Measurements from ENCODE around the gene GNB1.
A peak's percentile ranks its signal among the peaks of the same experiment; 100 is the strongest.

Gene GNB1

GRCh38 chr1:1784933-1785332 lies 106.0 kb downstream of the GNB1 start:
- DNase-seq (ENCODE audit: low read depth in 2 of 2), result no peak

GRCh38 chr1:1783320-1783719 lies 107.6 kb downstream of the GNB1 start:
- DNase-seq (ENCODE audit: low read depth in 2 of 2), result no peak

GRCh38 chr1:1782399-1783221 lies 108.3 kb downstream of the GNB1 start:
- no peak for DNase-seq (ENCODE audit: low read depth in 2 of 2)

GRCh38 chr1:1781526-1781903 lies 109.4 kb downstream of the GNB1 start:
- DNase-seq (ENCODE audit: low read depth in 2 of 2), result no peak

- no peak for DNase-seq (ENCODE audit: low read depth in 2 of 2)
Measured at GRCh38 chr1:1780598-1781525, 110.0 kb downstream of the GNB1 start.

- peak; percentile 22 to 44 for DNase-seq (ENCODE audit: low read depth in 2 of 2)
Measured at GRCh38 chr1:1779691-1780597, 110.9 kb downstream of the GNB1 start.

- no peak for DNase-seq (ENCODE audit: low read depth in 2 of 2)
Measured at GRCh38 chr1:1779320-1779675, 111.6 kb downstream of the GNB1 start.

GRCh38 chr1:1778663-1779319 lies 112.1 kb downstream of the GNB1 start:
- DNase-seq (ENCODE audit: low read depth in 2 of 2), result peak; percentile 40 to 54

GRCh38 chr1:1777950-1778662 lies 112.8 kb downstream of the GNB1 start, which contains the start of gene NADK:
Gene NADK, minus strand, starts transcription at chr1:1778470. Its CDS starts 13,064 bp downstream, at chr1:1765406.
- peak; percentile 46 to 52 for DNase-seq (ENCODE audit: low read depth in 2 of 2)

GRCh38 chr1:1777583-1777899 lies 113.3 kb downstream of the GNB1 start:
- no peak for DNase-seq (ENCODE audit: low read depth in 2 of 2)

- DNase-seq (ENCODE audit: low read depth in 2 of 2), result no peak
Measured at GRCh38 chr1:1776672-1777582, 114.0 kb downstream of the GNB1 start.

- no peak for DNase-seq (ENCODE audit: low read depth in 2 of 2)
Measured at GRCh38 chr1:1775327-1776226, 115.3 kb downstream of the GNB1 start.

GRCh38 chr1:1773874-1774273 lies 117.0 kb downstream of the GNB1 start:
- DNase-seq (ENCODE audit: low read depth in 2 of 2), result no peak

- DNase-seq (ENCODE audit: low read depth in 2 of 2), result no peak
Measured at GRCh38 chr1:1771096-1771495, 119.8 kb downstream of the GNB1 start.

GRCh38 chr1:1770102-1770501 lies 120.8 kb downstream of the GNB1 start:
- no peak for DNase-seq (ENCODE audit: low read depth in 2 of 2)

GRCh38 chr1:1768249-1768992 lies 122.5 kb downstream of the GNB1 start:
- no peak for DNase-seq (ENCODE audit: low read depth in 2 of 2)

- DNase-seq (ENCODE audit: low read depth in 2 of 2), result no peak
Measured at GRCh38 chr1:1764876-1765470, 125.9 kb downstream of the GNB1 start.
